ENCODE measurements around the gene ZSCAN10.

- TF ChIP-seq POLR2A (IDR thresholded peaks at IDR 0.05) (no peak), CTCF (IDR thresholded peaks at IDR 0.05) (no peak)
These were observed 54.4 kb downstream of the ZSCAN10 start for GRCh38 chr16:3044708-3045107.

All from breast epithelium (tissue), 3 donors.